Activated effector memory CD4-positive, alpha-beta T cell treated with anti-CD3 and anti-CD28 coated beads, Interleukin-2, amount 50 U/mL, for 16 hours (primary cell): ENCODE data around the gene CBY2.
"Not testable (repeated sequence)": the region's sequence is repeated elsewhere in the genome, so short reads cannot be mapped to it uniquely, and the experiment has no call there.

Source experiments
- DNase-seq: peaks from one replicate; pipeline ENCODE4 v3.0.0-alpha.2; 2020

CBY2 gene

GRCh38 chr13:45748941-45749759, 47.0 kb downstream of the CBY2 start:
- DNase-seq = no peak

- DNase-seq = no peak
Observed at GRCh38 chr13:45750566-45750965, 48.4 kb downstream of the CBY2 start.

- no peak for DNase-seq
Observed at GRCh38 chr13:45751885-45752284, 49.8 kb downstream of the CBY2 start.

- no peak for DNase-seq
Observed at GRCh38 chr13:45752510-45752909, 50.4 kb downstream of the CBY2 start.

- DNase-seq = not testable (repeated sequence)
Observed at GRCh38 chr13:45756498-45756897, 54.4 kb downstream of the CBY2 start.

- DNase-seq = not testable (repeated sequence)
Observed at GRCh38 chr13:45757589-45757988, 55.5 kb downstream of the CBY2 start.

- DNase-seq = no peak
Observed at GRCh38 chr13:45763419-45763818, 61.3 kb downstream of the CBY2 start.
